ENCODE results near the gene CYP27C1. TPM values are rescaled to one million over a fixed set of nuclear protein-coding genes. Genes with fewer than 3 reads are reported as not detected.

The CYP27C1 gene
- total and polyA plus RNA-seq, 2 experiments from 2014 or later: 1.8 to 2.9 TPM

GRCh38 chr2:127174136-127174535 is 46.0 kb downstream of the CYP27C1 start:
- H3K4me3 Mint-ChIP-seq: no peak overlapping the region
- Histone ChIP-seq H3K27ac (ENCODE audit: low read depth) (no peak overlapping the region), H4K20me1 (replicated peaks; ENCODE audit: insufficient read depth) (no peaks in the 10 kb centered on the region), H3F3A (replicated peaks; ENCODE audit: low read depth) (no peaks in the 10 kb centered on the region), H3K4me1 (ENCODE audit: insufficient read depth) (no peaks in the 10 kb centered on the region), H3K79me2 (replicated peaks; ENCODE audit: insufficient read depth) (no peaks in the 10 kb centered on the region), H3K4me3 (no peak overlapping the region), H3K9me2 (ENCODE audit: insufficient read depth) (no peaks in the 10 kb centered on the region), H3K36me3 (ENCODE audit: insufficient read depth) (no peaks in the 10 kb centered on the region), H3K27me3 (ENCODE audit: insufficient read depth) (no peaks in the 10 kb centered on the region), H2AFZ (no peak overlapping the region), H3K4me2 (no peak overlapping the region)
- no peak overlapping the region for H3K27ac Mint-ChIP-seq
- peaks cover 17% of the 10 kb centered on the region for H3K4me1 Mint-ChIP-seq
- no peaks in the 10 kb centered on the region for H3K36me3 Mint-ChIP-seq (ENCODE audit: low read depth)
- TF ChIP-seq ZNF462 (CRISPR knock-in tag; IDR thresholded peaks at IDR 0.05): no peak
- peak in 1 of 2 experiments; percentile 72; a peak in 2 of 4 replicates for TF ChIP-seq CTCF (conservative IDR thresholded peaks at IDR 0.05; ENCODE audit: low read depth in 2 of 2)
- peaks cover 2% of the 10 kb centered on the region for H3K9me3 Mint-ChIP-seq
- DNase-seq (ENCODE audit: low spot score) (peak; percentile 41), ATAC-seq (peak; percentile 65)
- peaks cover 17% of the 10 kb centered on the region for H3K27me3 Mint-ChIP-seq (ENCODE audit: insufficient read depth, low read depth, poor library complexity)

- no peak for DNase-seq (ENCODE audit: low spot score)
- H3F3A ChIP-seq (replicated peaks; ENCODE audit: low read depth): no peaks in the 10 kb centered on the region
- no peaks in the 10 kb centered on the region for H3K9me2 ChIP-seq (ENCODE audit: insufficient read depth)
- no peak overlapping the region for H2AFZ ChIP-seq
- no peaks in the 10 kb centered on the region for H3K27me3 ChIP-seq (ENCODE audit: insufficient read depth)
- no peak overlapping the region for H3K4me3 ChIP-seq
- Mint-ChIP-seq H3K27me3 (ENCODE audit: insufficient read depth, low read depth, poor library complexity) (peaks cover 17% of the 10 kb centered on the region), H3K4me1 (peaks cover 17% of the 10 kb centered on the region), H3K27ac (no peak overlapping the region), H3K36me3 (ENCODE audit: low read depth) (no peaks in the 10 kb centered on the region), H3K4me3 (no peak overlapping the region), H3K9me3 (no peaks in the 10 kb centered on the region; the same call in 2 of the 3 replicates)
- H3K27ac ChIP-seq (ENCODE audit: low read depth): no peak overlapping the region
- ATAC-seq: no peak
- H3K4me1 ChIP-seq (ENCODE audit: insufficient read depth): no peaks in the 10 kb centered on the region
- no peak overlapping the region for H3K4me2 ChIP-seq
- no peaks in the 10 kb centered on the region for H4K20me1 ChIP-seq (replicated peaks; ENCODE audit: insufficient read depth)
- H3K36me3 ChIP-seq (ENCODE audit: insufficient read depth): no peaks in the 10 kb centered on the region
- no peaks in the 10 kb centered on the region for H3K79me2 ChIP-seq (replicated peaks; ENCODE audit: insufficient read depth)
- TF ChIP-seq ZNF331 (CRISPR knock-in tag; IDR thresholded peaks at IDR 0.05; ENCODE audit: low read depth) (no peak), EZH2 (IDR thresholded peaks at IDR 0.05; ENCODE audit: low read depth, unreplicated experiment) (no peak), NANOG (IDR thresholded peaks at IDR 0.05; ENCODE audit: borderline replicate concordance) (no peak), POLR2AphosphoS5 (IDR thresholded peaks at IDR 0.05; ENCODE audit: low read depth) (no peak)
Observed at GRCh38 chr2:127173057-127173456, 47.0 kb downstream of the CYP27C1 start.

Measured in GM23338 (cell line).